IMR-90 (cell line): Measurements from ENCODE around the gene KRTAP4-12. TPM values are rescaled to one million over a fixed set of nuclear protein-coding genes. Genes with fewer than 3 reads are reported as not detected.
A peak's percentile ranks its signal among the peaks of the same experiment; 100 is the strongest.
"Not testable (repeated sequence)": the region's sequence is repeated elsewhere in the genome, so short reads cannot be mapped to it uniquely, and the experiment has no call there.

Source experiments
- ATAC-seq: fragments of 200-7000 bp; cut with Tn5 transposase; 2 replicates; pipeline ENCODE4 v1.9.1; 2020; ENCODE audit warnings: low read depth, mild to moderate bottlenecking, moderate library complexity
- Bru-seq: library from RNA; stranded (reverse); fragments of 400-500 nt; gene quantifications from one replicate; lab custom pipeline; 2021; lab: Mats Ljungman, UMichigan
- BruChase-seq, 2 experiments: library from RNA; stranded (reverse); fragments of 400-500 nt; gene quantifications; one replicate each; lab custom pipeline; 2021; lab: Mats Ljungman, UMichigan
- BruUV-seq: library from RNA; stranded (reverse); fragments of 400-500 nt; replicated peaks from 2 replicates; lab custom pipeline; 2021; lab: Mats Ljungman, UMichigan
- CTCF ChIA-PET: fragments of 300-600 bp; formaldehyde crosslinking; extraction: SDS; loops from one replicate; lab custom pipeline; 2021; ENCODE audit warnings: antibody characterized with exemption; lab: Yijun Ruan, JAX
- POLR2A ChIA-PET: fragments of 300-600 bp; sonication (Branson Sonifier 250); formaldehyde crosslinking; loops from one replicate; lab custom pipeline; 2022; ENCODE audit warnings: antibody characterized with exemption; ENCODE audit not compliant: unreplicated experiment; lab: Charles Lee
- DNase-seq: peaks from one replicate; pipeline ENCODE4 v3.0.0; 2013
- H2AFZ ChIP-seq: replicated peaks from 2 replicates; pipeline ENCODE3; 2013; ENCODE audit warnings: low read length, mild to moderate bottlenecking; ENCODE audit not compliant: poor library complexity
- H2AK5ac ChIP-seq: 2 replicates; pipeline ENCODE4 v1.6.1; 2013; ENCODE audit warnings: low read depth, low read length, inconsistent platforms
- H2AK9ac ChIP-seq: replicated peaks from 2 replicates; pipeline ENCODE3; 2013; ENCODE audit warnings: mild to moderate bottlenecking, low read depth, low read length, moderate library complexity; ENCODE audit not compliant: poor library complexity
- H2BK120ac ChIP-seq: 2 replicates; pipeline ENCODE4 v1.6.1; 2013; ENCODE audit warnings: low read depth, low read length, inconsistent platforms
- H2BK15ac ChIP-seq: 3 replicates; pipeline ENCODE4 v1.6.1; 2013; ENCODE audit warnings: low read depth, low read length, inconsistent platforms
- H2BK20ac ChIP-seq: 2 replicates; pipeline ENCODE4 v1.6.1; 2013; ENCODE audit warnings: low read depth, mild to moderate bottlenecking, inconsistent platforms, low read length, moderate library complexity
- H2BK5ac ChIP-seq: 2 replicates; pipeline ENCODE4 v1.6.1; 2013; ENCODE audit warnings: mild to moderate bottlenecking, low read depth, low read length, inconsistent platforms; ENCODE audit not compliant: poor library complexity, severe bottlenecking
- H3K14ac ChIP-seq: replicated peaks from 2 replicates; pipeline ENCODE4 v1.6.1; 2013; ENCODE audit warnings: low read depth, low read length, inconsistent platforms
- H3K18ac ChIP-seq: 2 replicates; pipeline ENCODE4 v1.6.1; 2013; ENCODE audit warnings: low read depth, low read length, control low read depth
- H3K23ac ChIP-seq: 2 replicates; pipeline ENCODE4 v1.6.1; 2013; ENCODE audit warnings: low read depth, low read length, inconsistent platforms
- H3K27ac ChIP-seq: 2 replicates; pipeline ENCODE4 v1.5.1; 2013; ENCODE audit warnings: mild to moderate bottlenecking, control low read depth, low read length; ENCODE audit not compliant: insufficient read depth
- H3K27me3 ChIP-seq: 2 replicates; pipeline ENCODE4 v1.6.1; 2013; ENCODE audit warnings: low read length; ENCODE audit not compliant: control insufficient read depth, insufficient read depth
- H3K36me3 ChIP-seq: 2 replicates; pipeline ENCODE4 v1.6.1; 2013; ENCODE audit warnings: low read length, mixed read lengths; ENCODE audit not compliant: control insufficient read depth, insufficient read depth
- H3K4ac ChIP-seq: 2 replicates; pipeline ENCODE4 v1.6.1; 2013; ENCODE audit warnings: low read depth, low read length, inconsistent platforms
- H3K4me1 ChIP-seq: 2 replicates; pipeline ENCODE4 v1.6.1; 2013; ENCODE audit warnings: low read length, mixed read lengths; ENCODE audit not compliant: control insufficient read depth, insufficient read depth
- H3K4me2 ChIP-seq: 2 replicates; pipeline ENCODE4 v1.6.1; 2013; ENCODE audit warnings: low read depth, mild to moderate bottlenecking, control low read depth, low read length, moderate library complexity
- H3K4me3 ChIP-seq: 2 replicates; pipeline ENCODE4 v1.5.1; 2013; ENCODE audit warnings: low read depth, mild to moderate bottlenecking, control low read depth, low read length, moderate library complexity; ENCODE audit not compliant: insufficient read depth
- H3K56ac ChIP-seq: 2 replicates; pipeline ENCODE4 v1.6.1; 2013; ENCODE audit warnings: low read length, inconsistent platforms; ENCODE audit not compliant: insufficient read depth; ENCODE audit errors: extremely low read depth
- H3K79me1 ChIP-seq, 2 experiments: 2 replicates each; pipeline ENCODE4 v1.6.1; 2013; ENCODE audit warnings: low read length in 2 of 2, inconsistent platforms in 1 of 2, low read depth in 1 of 2
- H3K9ac ChIP-seq: 2 replicates; pipeline ENCODE4 v1.6.1; 2013; ENCODE audit warnings: low read depth, low read length, control low read depth
- H3K9me1 ChIP-seq: 2 replicates; pipeline ENCODE4 v1.6.1; 2013; ENCODE audit warnings: low read length, inconsistent platforms; ENCODE audit not compliant: insufficient read depth
- H3K9me3 ChIP-seq: 2 replicates; pipeline ENCODE4 v1.6.1; 2013; ENCODE audit warnings: low read length; ENCODE audit not compliant: control insufficient read depth, insufficient read depth
- H4K20me1 ChIP-seq: 2 replicates; pipeline ENCODE4 v1.6.1; 2013; ENCODE audit warnings: low read length, inconsistent platforms; ENCODE audit not compliant: insufficient read depth
- H4K5ac ChIP-seq: 2 replicates; pipeline ENCODE4 v1.6.1; 2013; ENCODE audit warnings: mild to moderate bottlenecking, low read depth, low read length, control low read depth
- H4K8ac ChIP-seq, 2 experiments: 2 replicates each; pipeline ENCODE4 v1.6.1; 2013; ENCODE audit warnings: low read depth in 2 of 2, low read length in 2 of 2, control low read depth in 1 of 2, inconsistent platforms in 1 of 2
- H4K91ac ChIP-seq: 2 replicates; pipeline ENCODE4 v1.6.1; 2013; ENCODE audit warnings: low read depth, low read length, inconsistent platforms; ENCODE audit not compliant: insufficient read depth
- WGBS, 2 experiments: methylation state at CpG; one replicate each; pipeline versions ENCODE4 v1.1.5 to v1.1.7; 2013; ENCODE audit warnings: missing lambda C conversion rate in 2 of 2; ENCODE audit not compliant: insufficient read length in 1 of 2; ENCODE audit errors: extremely low coverage in 2 of 2; 5-methylcytosine and 5-hydroxymethylcytosine counted together
- dilution Hi-C: fragments of 300-500 bp; cut with HindIII; formaldehyde crosslinking; loops from one replicate; pipeline ENCODE4 v1.14.3; 2018; ENCODE audit warnings: low sequenced_read_pairs; ENCODE audit not compliant: unreplicated experiment
- in situ Hi-C: fragments of 300-500 bp; cut with MboI; formaldehyde crosslinking; loops from 3 replicates; pipeline ENCODE4 v1.14.3; 2019; ENCODE audit warnings: low sequenced_read_pairs, inconsistent platforms, mixed read lengths
- intact Hi-C: fragments of 100-400 bp; cut with micrococcal nuclease; formaldehyde crosslinking; loops from 2 replicates; pipeline ENCODE4 v1.10.0; 2022
- long read RNA-seq: library from polyadenylated mRNA; unstranded; transcript quantifications from one replicate; pipeline ENCODE4 v2.0.0, GENCODE V29; 2021; ENCODE audit not compliant: unreplicated experiment
- polyA plus RNA-seq, 3 experiments: library from polyadenylated mRNA; depleted of rRNA; stranded (reverse); fragments of >200 nt; gene quantifications; 2 replicates each; pipeline ENCODE4 v1.2.3, GENCODE V29; 2012; ENCODE audit warnings: low replicate concordance in 1 of 3
- total RNA-seq: library from RNA; depleted of rRNA; stranded (reverse); fragments of >200 nt; gene quantifications from 2 replicates; pipeline ENCODE4 v1.2.3, GENCODE V29; 2012; rRNA removed

KRTAP4-12 gene
- total RNA-seq = 0.18 TPM in 1 of 2 replicates, not detected in the other
- 1.0 and 1.1 TPM in 2 replicates for polyA plus RNA-seq (2012; rRNA removed)
- 0.84 and 1.4 TPM in 2 replicates for polyA plus RNA-seq (2012; cell fraction: cytosol; rRNA removed)
- 0.79 and 1.8 TPM in 2 replicates for polyA plus RNA-seq (2012; cell fraction: nucleus; rRNA removed; ENCODE audit: low replicate concordance)
- not detected for Bru-seq, nascent RNA
- percentile 22 among the genes with signal in this experiment for BruChase-seq, experiment 1, labeled RNA remaining after a 6-hour chase
- percentile 37 among the genes with signal in this experiment for BruChase-seq, experiment 2, labeled RNA remaining after a 2-hour chase
- long read RNA-seq = 0 reads

GRCh38 chr17:41123991-41124371 is at the start of gene KRTAP4-12:
TSS of gene KRTAP4-12 (minus strand) at chr17:41124182. CDS start at chr17:41124122, 60 bp downstream.
- WGBS, 2 experiments = 80% methylated on average over 1 of the region's 3 CpGs; no CpG with 5 or more reads in 1 of the 2 experiments

More at GRCh38 chr17:41123991-41124371, at the start of gene KRTAP4-12:
- BruUV-seq, H3K9me3 ChIP-seq, POLR2A ChIA-PET, dilution Hi-C loops, H2AK9ac ChIP-seq, H3K23ac ChIP-seq, H3K9ac ChIP-seq, H3K9me1 ChIP-seq, DNase-seq, H4K20me1 ChIP-seq, CTCF ChIA-PET, H3K27ac ChIP-seq, H3K4me2 ChIP-seq, intact Hi-C loops, H3K27me3 ChIP-seq, H3K4me1 ChIP-seq, H2AK5ac ChIP-seq, H3K36me3 ChIP-seq, H3K79me1 ChIP-seq, H4K5ac ChIP-seq, H3K4me3 ChIP-seq, H2AFZ ChIP-seq, in situ Hi-C loops, ATAC-seq: not testable (repeated sequence)
- Histone ChIP-seq H4K8ac (peak within 1 kb of the TSS; percentile 16 to 40; a peak in 2 of 4 replicates), H2BK15ac (peak within 1 kb of the TSS; percentile 31; the same call in 1 of the 3 replicates), H2BK120ac (peak within 1 kb of the TSS; percentile 14), H3K56ac (peak within 1 kb of the TSS; percentile 38; the same call in 1 of the 2 replicates), H4K91ac (peak within 1 kb of the TSS; percentile 8; the same call in 1 of the 2 replicates), H3K14ac (0 out of 2 replicates have a peak within 1 kb of the TSS, but pooled peaks have one; percentile 32), H2BK5ac (peak within 1 kb of the TSS; percentile 49), H3K4ac (peak within 1 kb of the TSS; percentile 5; the same call in 1 of the 2 replicates), H2BK20ac (peak within 1 kb of the TSS; percentile 42; the same call in 1 of the 2 replicates), H3K18ac (peak within 1 kb of the TSS; percentile 52; the same call in 1 of the 2 replicates)
